RCC 7860 (cell line): ENCODE results near the gene RGS12.

Experiments
- DNase-seq: peaks from one replicate; pipeline ENCODE4 v3.0.0-alpha.2; 2015; ENCODE audit warnings: low spot score
- FAIRE-seq: peaks from 2 replicates; lab custom pipeline; 2012; peaks lifted over from hg19 to GRCh38; lab: Jason Lieb, UNC

RGS12 gene

GRCh38 chr4:3324093-3324815, 31.4 kb downstream of the RGS12 start:
- DNase-seq (no peak), FAIRE-seq (no peak)

DNA sequence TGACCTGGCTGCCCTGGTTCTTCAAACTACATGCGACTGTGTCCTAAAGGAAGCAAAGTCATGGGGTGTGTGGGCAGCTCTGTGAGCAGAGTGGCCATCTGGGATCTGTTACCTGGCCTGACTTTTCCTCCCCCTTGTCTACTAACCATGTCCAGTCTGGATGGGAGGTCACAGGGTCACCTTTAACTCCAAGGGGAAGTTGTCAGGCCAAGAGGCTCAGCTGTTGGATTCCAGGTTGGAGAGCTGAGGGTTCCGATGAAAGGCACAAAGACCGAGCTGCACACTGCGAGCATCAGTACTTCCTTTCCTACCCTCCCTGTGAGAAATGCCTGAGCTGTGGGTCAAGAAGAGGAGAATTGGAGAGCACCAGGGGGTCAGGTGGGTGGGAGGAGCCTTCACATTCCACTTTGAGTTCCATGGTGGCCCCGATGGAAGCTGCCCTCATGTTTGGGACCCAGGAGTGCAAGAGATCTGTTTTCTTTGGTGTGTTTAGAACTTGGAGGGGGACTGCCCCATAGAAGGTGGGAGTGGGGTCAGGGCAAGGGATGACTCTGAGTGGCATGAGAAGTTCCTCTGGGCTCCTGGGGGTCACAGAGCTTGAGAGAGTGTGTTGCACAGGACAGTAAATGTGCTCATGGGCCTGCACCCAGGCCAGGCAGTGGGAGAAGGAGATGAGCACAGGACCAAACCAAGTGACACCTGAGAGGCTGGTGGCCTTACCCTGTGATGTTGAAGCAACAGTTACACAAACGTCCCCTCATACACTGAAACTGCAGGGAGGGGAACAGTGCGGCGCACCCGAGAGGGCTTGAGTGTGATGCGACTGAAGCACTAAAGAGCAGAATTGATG, 36.2 kb downstream of the RGS12 start:
- FAIRE-seq: no peak
- DNase-seq: no peak

DNA sequence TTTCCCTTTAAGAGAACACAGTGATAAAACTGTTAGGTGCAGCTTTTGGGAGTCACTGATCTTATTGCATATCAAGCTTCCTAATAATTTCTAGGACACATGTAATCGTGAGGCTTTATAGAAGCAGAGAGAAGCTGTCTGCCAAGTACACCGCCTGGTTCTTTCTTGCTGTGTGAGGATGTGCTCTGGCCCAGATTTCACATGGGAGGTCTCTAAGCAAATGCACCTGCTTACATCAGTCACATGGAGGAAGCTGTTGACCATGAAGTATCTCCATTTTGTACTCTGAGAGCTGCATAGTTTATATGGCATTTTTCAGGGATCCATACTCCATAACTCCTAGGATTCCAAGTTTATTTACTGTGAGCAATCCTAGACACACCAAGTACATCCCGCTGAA, 37.1 kb downstream of the RGS12 start:
- FAIRE-seq (no peak), DNase-seq (no peak)

DNA sequence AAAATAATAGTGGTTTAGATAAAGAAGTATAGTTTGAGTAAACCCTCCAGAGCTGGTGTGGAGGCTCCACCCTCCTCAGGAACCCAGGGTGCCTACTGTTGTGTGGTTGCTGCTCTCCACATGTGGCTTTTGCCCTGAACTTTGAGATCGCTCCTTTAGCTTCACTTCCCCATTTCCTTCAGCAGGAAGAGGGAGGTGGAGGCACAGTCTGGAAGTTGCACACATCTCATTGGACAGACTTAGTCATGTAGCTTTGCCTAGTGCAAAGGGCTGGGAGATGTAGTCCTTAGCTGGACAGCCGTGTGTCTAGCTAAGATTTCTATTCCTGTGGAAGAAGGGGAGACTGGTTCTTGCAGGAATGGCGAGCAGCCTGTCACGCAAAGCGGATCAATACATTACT, 37.9 kb downstream of the RGS12 start:
- DNase-seq (no peak), FAIRE-seq (no peak)

DNA sequence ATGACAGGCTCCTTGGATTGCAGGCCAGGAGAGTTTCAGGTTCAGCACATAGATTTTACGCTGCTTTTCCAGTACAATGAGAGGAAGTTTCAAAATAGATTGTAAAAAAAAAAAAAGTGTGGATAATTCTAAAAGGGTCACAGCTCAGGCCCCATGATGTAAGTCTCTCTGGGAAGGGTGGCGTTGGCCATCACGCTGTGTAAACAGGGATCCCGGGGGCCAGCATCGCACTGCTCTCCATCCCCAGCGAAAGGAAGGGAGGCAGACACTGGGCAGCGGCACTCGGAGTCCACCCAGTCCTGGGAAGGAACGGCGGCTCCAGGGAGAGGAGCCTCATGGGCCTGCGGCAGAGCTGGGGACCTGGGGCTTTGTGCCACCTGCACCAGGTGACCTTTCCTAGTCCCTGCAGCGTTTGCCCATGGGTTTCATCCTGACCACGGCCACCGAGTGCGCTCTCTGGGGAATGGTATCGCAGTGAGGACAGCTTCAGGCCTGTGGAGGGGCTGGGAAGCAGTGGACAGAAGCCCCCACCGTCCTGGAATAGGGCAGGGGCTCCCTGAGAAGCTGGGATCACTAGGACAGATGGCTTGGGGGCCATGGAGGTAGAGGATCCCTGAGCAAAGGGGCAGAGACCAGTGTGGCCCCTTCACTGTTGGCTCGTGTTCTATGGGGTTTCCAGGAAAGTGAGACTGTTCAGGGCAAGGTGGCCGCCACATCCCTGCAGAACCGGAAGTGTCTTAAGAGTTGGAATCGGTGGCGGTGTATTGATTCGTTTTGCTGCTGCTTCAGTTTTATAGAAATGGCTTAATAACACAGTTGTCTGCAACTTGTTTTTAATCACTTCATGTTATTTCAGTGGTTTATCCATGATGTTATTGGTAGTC, 38.9 kb downstream of the RGS12 start:
- FAIRE-seq (no peak), DNase-seq (no peak)

DNA sequence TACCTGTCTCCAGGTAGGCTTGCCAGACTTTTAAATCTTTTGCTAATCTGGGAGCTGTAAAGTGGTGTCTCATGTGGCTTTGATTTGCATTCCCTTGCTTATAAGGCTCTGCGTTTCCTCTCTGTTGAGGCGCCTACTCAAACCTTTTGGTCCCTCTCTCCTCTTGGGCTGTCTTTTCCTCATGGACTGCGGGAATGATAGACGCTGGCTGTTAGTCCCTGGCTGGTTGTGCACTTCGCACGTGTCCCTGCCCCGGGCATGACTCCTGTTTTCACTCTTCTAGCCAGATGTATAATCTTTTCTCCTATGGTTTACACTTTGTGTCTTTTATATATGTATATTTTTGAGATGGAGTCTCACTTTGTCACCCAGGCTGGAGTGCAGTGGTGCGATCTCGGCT, 39.7 kb downstream of the RGS12 start:
- no peak for FAIRE-seq

DNA sequence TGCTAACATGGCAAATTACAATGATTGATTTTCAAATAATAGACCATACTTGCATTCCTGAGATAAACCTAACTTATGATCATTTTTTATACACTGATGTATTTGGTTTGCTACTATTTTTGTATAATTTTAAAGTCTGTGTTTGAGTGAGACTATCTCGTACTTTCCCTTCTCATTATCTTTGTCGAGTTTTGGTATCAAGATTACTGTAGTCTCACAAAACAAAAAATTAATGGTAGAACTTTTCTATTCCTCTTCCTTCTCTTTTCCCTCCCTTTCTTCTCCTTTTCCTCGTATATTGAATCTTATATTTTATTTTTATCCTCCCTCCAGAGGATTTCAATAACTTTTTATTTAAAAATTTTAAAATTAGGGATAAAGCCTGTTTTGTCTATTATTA, 41.5 kb downstream of the RGS12 start:
- no peak for DNase-seq
- FAIRE-seq: no peak

More for the DNA sequence above, 39.7 kb downstream of the RGS12 start:
- DNase-seq: no peak

- DNase-seq (no peak), FAIRE-seq (no peak)
Observed at GRCh38 chr4:3335385-3335784, 42.6 kb downstream of the RGS12 start.

GRCh38 chr4:3335982-3336381, 43.2 kb downstream of the RGS12 start:
- FAIRE-seq: no peak

GRCh38 chr4:3336382-3337356, 43.8 kb downstream of the RGS12 start:
- FAIRE-seq (no peak), DNase-seq (no peak)

More at GRCh38 chr4:3335982-3336381, 43.2 kb downstream of the RGS12 start:
- no peak for DNase-seq

- DNase-seq: no peak
- no peak for FAIRE-seq
Observed at GRCh38 chr4:3337357-3337732, 44.5 kb downstream of the RGS12 start.

DNA sequence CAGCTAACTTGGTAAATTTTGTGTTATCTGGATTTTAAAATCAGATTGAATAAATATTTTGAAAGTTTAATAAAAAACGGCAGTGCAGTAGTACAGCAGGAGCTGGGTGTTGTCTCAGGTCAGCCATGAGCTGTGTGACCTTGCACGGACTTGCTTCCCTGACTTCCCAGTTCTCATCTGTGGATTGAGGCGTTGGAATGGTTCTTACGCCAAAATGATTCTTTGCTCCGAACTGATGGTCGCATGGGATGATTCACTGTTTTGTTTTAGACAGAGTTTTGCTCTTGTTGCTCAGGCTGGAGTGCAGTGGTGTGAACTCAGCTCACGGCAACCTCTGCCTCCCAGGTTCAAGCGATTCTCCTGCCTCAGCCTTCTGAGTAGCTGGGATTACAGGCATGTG, 45.0 kb downstream of the RGS12 start:
- FAIRE-seq (no peak), DNase-seq (no peak)

- FAIRE-seq (no peak), DNase-seq (no peak)
Observed at GRCh38 chr4:3338321-3338838, 45.6 kb downstream of the RGS12 start.

GRCh38 chr4:3338976-3339531, 46.2 kb downstream of the RGS12 start:
- DNase-seq (no peak), FAIRE-seq (no peak)

- no peak for FAIRE-seq
- DNase-seq: no peak
Observed at GRCh38 chr4:3339577-3339976, 46.8 kb downstream of the RGS12 start.

DNA sequence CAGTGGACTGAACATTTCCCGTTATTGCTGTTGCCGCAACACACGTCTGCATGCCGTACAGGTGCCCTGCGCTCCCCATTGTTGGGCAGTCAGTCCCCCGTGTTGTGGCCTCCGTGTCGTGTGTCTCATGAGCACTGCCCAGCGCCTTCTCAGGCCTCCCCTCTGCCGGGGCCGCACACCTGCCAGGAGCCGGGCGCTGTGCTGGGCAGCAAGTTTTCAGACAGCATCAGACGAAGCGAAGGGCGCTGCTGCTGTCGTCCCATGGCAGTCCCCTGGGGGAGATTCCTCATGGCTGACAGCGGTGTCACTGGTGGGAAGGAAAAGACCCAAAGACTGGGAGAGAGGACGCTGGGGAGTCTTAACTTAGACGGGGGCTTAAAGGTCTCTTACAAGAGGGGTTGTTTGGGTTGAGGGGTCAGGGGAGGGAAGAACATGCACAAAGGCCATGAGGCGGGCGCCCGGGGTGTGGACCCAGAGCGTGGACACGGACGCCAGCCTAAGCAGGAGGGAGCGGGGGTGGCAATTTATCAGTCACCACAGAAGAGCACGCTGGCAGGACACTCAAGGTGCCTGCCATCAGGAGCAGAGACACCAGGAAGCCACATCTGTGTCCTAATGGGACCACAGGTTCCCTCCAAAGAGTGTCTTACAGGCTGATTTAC, 47.3 kb downstream of the RGS12 start:
- DNase-seq (no peak), FAIRE-seq (no peak)

DNA sequence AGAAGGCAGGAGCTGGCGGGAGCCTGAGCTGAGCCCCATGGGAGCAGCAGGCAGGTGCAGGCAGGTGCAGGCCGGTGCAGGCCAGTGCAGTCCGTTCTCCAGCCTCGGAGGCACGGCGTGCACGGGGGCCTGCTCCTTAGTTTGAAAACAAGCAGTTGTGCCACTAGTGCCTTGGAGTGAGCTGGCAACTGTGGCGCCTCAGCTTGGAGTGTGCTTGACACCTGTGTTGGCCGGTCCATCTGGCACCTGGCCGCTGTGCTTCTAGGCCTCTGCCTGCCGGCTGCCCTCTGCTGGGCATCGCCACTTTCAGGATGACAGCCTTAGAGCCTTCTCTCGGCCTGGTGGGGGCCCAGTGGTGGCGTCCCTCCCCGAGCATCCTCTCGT, 47.9 kb downstream of the RGS12 start:
- FAIRE-seq (no peak), DNase-seq (no peak)

DNA sequence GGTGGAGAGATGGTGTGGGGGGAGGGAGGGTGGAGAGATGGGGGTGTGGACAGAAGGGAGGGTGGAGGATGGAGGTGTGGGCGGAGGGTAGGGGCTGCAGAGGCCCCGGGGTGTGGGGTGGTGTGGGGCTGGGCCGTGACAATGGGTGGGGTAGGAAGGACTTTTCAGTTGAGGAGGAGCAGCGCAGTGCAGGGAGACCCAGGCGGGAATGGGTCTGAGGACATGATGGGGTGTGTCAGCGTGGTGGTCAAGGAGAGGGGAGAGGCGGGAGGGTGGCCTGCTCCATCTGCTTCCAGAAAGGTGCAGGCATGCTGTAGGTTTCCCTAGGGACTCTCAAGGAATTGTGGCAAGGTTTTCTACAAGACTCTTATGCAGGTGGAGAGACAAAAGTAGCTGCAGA, 48.9 kb downstream of the RGS12 start:
- DNase-seq (no peak), FAIRE-seq (no peak)

DNA sequence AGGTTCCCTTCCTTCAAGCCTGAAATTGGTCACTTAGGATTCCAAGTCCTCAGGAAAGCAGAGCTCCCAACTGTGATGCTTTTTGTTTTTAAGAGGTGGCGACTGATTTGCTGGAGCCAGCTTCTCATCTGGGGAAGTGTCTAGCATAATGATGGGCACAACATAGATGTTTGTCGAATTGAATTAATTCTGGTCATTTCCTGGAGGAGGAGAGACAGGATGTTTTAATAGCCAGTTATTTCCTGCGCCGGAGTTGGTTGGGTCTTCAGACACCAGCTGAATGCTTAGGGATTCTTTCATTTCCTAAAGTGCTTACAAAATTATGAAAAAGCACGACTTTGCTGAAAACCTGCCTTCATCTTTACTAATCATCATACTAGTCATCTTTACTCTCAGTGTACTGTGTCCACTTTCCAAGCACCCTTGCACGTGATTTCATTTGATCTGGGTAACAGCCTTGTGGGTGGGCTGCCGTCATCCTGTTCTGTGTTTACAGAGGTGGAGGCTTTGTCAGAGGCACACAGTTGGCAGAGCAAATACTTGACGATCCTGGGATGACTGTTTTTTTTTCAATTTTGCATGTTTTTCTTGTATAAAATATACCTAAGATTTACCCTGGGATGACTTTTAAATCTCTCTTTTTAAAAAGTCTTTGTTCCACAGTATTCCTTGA, 49.5 kb downstream of the RGS12 start:
- FAIRE-seq: no peak
- DNase-seq: no peak
